K562 (cell line): Measurements from ENCODE around the gene LRRC3C. TPM values are rescaled to one million over a fixed set of nuclear protein-coding genes. Genes with fewer than 3 reads are reported as not detected.

Experiments used
- ATAC-seq: fragments of 200-7000 bp; cut with Tn5 transposase; 3 replicates; pipeline ENCODE4 v1.9.1; 2020; ENCODE audit warnings: moderate library complexity
- BruUV-seq: library from RNA; stranded (reverse); fragments of 400-500 nt; replicated peaks from 2 replicates; lab custom pipeline; 2021; lab: Mats Ljungman, UMichigan
- CTCF ChIA-PET: fragments of 300-600 bp; formaldehyde crosslinking; extraction: SDS; loops from one replicate; lab custom pipeline; 2021; ENCODE audit warnings: low intra/inter-chr PET ratio; lab: Yijun Ruan, JAX
- POLR2A ChIA-PET: fragments of 300-600, 350-650 bp; sonication (Branson Sonifier 250); formaldehyde crosslinking; extraction: SDS; loops from one replicate; lab custom pipeline; 2021; ENCODE audit warnings: antibody characterized with exemption, inconsistent platforms; lab: Yijun Ruan, JAX
- DNase-seq, 4 experiments: peaks; one replicate each; pipeline versions ENCODE4 v3.0.0 to v3.0.0-alpha.2; 2011 to 2018; ENCODE audit warnings: low spot score in 3 of 4, mixed read lengths in 3 of 4; ENCODE audit errors: extremely low read depth in 1 of 4
- FAIRE-seq: peaks from 2 replicates; lab custom pipeline; 2011; peaks lifted over from hg19 to GRCh38; lab: Jason Lieb, UNC
- H2AFZ ChIP-seq: 2 replicates; pipeline ENCODE4 v1.6.0; 2011; ENCODE audit warnings: low read depth, low read length, control low read depth, inconsistent platforms
- H3K27ac ChIP-seq: fragments of 200-600 bp; 3 replicates; pipeline ENCODE4 v1.8.0; 2011; ENCODE audit warnings: low read depth, mild to moderate bottlenecking, control low read depth, inconsistent platforms, low read length, moderate library complexity, mixed read lengths; ENCODE audit errors: extremely low read depth
- H3K27me3 ChIP-seq, 2 experiments: fragments of 300-600 bp in 1 of 2; 2 replicates in 1 of 2; 3 replicates in 1 of 2; pipeline versions ENCODE4 v1.6.0 to v1.8.0; 2011; ENCODE audit warnings: inconsistent platforms in 2 of 2, low read length in 2 of 2, mild to moderate bottlenecking in 1 of 2, mixed read lengths in 1 of 2, moderate library complexity in 1 of 2; ENCODE audit not compliant: control insufficient read depth in 2 of 2, insufficient read depth in 2 of 2
- H3K36me3 ChIP-seq: fragments of 300-600 bp; 3 replicates; pipeline ENCODE4 v1.8.0; 2011; ENCODE audit warnings: mild to moderate bottlenecking, low read length, inconsistent platforms; ENCODE audit not compliant: control insufficient read depth, insufficient read depth
- H3K4me1 ChIP-seq, 2 experiments: fragments of 200-600 bp in 1 of 2; replicated peaks in 1 of 2; 2 replicates in 1 of 2; 3 replicates in 1 of 2; pipeline versions ENCODE4 v1.5.1 to v1.8.0; 2011; ENCODE audit warnings: inconsistent platforms in 2 of 2, low read length in 2 of 2, mild to moderate bottlenecking in 1 of 2, mixed read lengths in 1 of 2, moderate library complexity in 1 of 2; ENCODE audit not compliant: control insufficient read depth in 2 of 2, insufficient read depth in 2 of 2
- H3K4me2 ChIP-seq: 2 replicates; pipeline ENCODE4 v1.6.1; 2011; ENCODE audit warnings: low read length, control low read depth, inconsistent platforms, mixed read lengths; ENCODE audit not compliant: insufficient read depth
- H3K4me3 ChIP-seq: fragments of 200-600 bp; sonication (generic), shearing (Covaris generic); 2 replicates; pipeline ENCODE4 v1.5.1; 2016; ENCODE audit warnings: control low read depth, inconsistent platforms
- H3K79me2 ChIP-seq: fragments of 200-600 bp; 3 replicates; pipeline ENCODE4 v1.8.0; 2011; ENCODE audit warnings: low read length, inconsistent platforms; ENCODE audit not compliant: control insufficient read depth, insufficient read depth
- H3K9ac ChIP-seq, 2 experiments: 2 replicates each; pipeline versions ENCODE4 v1.6.0 to v1.6.1; 2011; ENCODE audit warnings: low read depth in 2 of 2, low read length in 2 of 2, control low read depth in 1 of 2, inconsistent platforms in 1 of 2, mild to moderate bottlenecking in 1 of 2, mixed read lengths in 1 of 2; ENCODE audit not compliant: insufficient read depth in 1 of 2
- H3K9me1 ChIP-seq: one replicate; pipeline ENCODE4 v1.6.0; 2011; ENCODE audit warnings: inconsistent platforms, mild to moderate bottlenecking, low read length, moderate library complexity; ENCODE audit not compliant: control insufficient read depth, insufficient read depth
- H3K9me3 ChIP-seq: replicated peaks from 2 replicates; pipeline ENCODE4 v1.5.1; 2011; ENCODE audit warnings: low read depth, low read length, inconsistent platforms; ENCODE audit not compliant: control insufficient read depth, insufficient read depth
- H4K20me1 ChIP-seq: replicated peaks from 2 replicates; pipeline ENCODE4 v1.6.1; 2011; ENCODE audit warnings: low read length, inconsistent platforms, mixed read lengths; ENCODE audit not compliant: control insufficient read depth, insufficient read depth
- EWSR1 ChIP-seq: fragments of 450-650 bp; IDR thresholded peaks from 2 replicates; pipeline ENCODE4 v1.6.1; 2018; ENCODE audit warnings: borderline replicate concordance, mild to moderate bottlenecking, low read depth, moderate library complexity; ENCODE audit not compliant: partially characterized antibody
- ILF3 ChIP-seq: fragments of 450-650 bp; IDR thresholded peaks from 2 replicates; pipeline ENCODE4 v1.6.1; 2018; ENCODE audit warnings: antibody characterized with exemption, mild to moderate bottlenecking, moderate library complexity, borderline replicate concordance
- IRF9 ChIP-seq: fragments of 450-650 bp; IDR thresholded peaks from 2 replicates; pipeline ENCODE4 v1.6.1; 2016; ENCODE audit warnings: missing biosample characterization, missing genetic modification characterization
- KDM2B ChIP-seq: fragments of 250-450 bp; sonication (Bioruptor Pico); IDR thresholded peaks from 2 replicates; pipeline ENCODE4 v1.8.0; 2021; ENCODE audit warnings: mild to moderate bottlenecking, moderate library complexity
- MAZ ChIP-seq, 2 experiments: fragments of 450-650 bp in 1 of 2; sonication (generic) in 1 of 2; formaldehyde crosslinking; IDR thresholded peaks in 1 of 2; conservative IDR thresholded peaks in 1 of 2; 2 replicates each; pipeline versions ENCODE4 v1.4.0 to v1.5.0; 2020; ENCODE audit warnings: mild to moderate bottlenecking in 1 of 2, missing genetic modification reagents in 1 of 2
- MNT ChIP-seq, 2 experiments: fragments of 450-650 bp; conservative IDR thresholded peaks; 2 replicates each; pipeline ENCODE4 v1.6.1; 2017; ENCODE audit warnings: mild to moderate bottlenecking in 2 of 2, moderate library complexity in 2 of 2
- PHF20 ChIP-seq: fragments of 450-650 bp; IDR thresholded peaks from 2 replicates; pipeline ENCODE4 v1.6.1; 2018; ENCODE audit not compliant: partially characterized antibody
- RBFOX2 ChIP-seq: fragments of 200-400 bp; formaldehyde crosslinking; IDR thresholded peaks from 2 replicates; pipeline ENCODE4 v1.6.1; 2017; ENCODE audit warnings: low read depth, mild to moderate bottlenecking, low read length, moderate library complexity
- SAFB ChIP-seq: fragments of 200-400 bp; formaldehyde crosslinking; IDR thresholded peaks from 2 replicates; pipeline ENCODE4 v1.6.1; 2017; ENCODE audit warnings: low read depth, low read length, borderline replicate concordance
- SMARCC2 ChIP-seq: fragments of 450-650 bp; IDR thresholded peaks from 2 replicates; pipeline ENCODE4 v1.6.1; 2017; ENCODE audit warnings: antibody characterized with exemption, moderate library complexity, mild to moderate bottlenecking, low read depth
- STAT6 ChIP-seq: sonication (generic); formaldehyde crosslinking; IDR thresholded peaks from 2 replicates; pipeline ENCODE4 v1.8.1; 2023; ENCODE audit warnings: mild to moderate bottlenecking, missing genetic modification reagents
- TCF7L2 ChIP-seq: fragments of 150-350 bp; IDR thresholded peaks from 2 replicates; pipeline ENCODE4 v1.6.1; 2016; ENCODE audit warnings: low read depth, mild to moderate bottlenecking, low read length, moderate library complexity
- WGBS: fragments of 100-300 bp; shearing (Covaris generic); methylation state at CpG from one replicate; pipeline ENCODE4 v1.1.6; 2016; ENCODE audit warnings: low coverage, mixed read lengths; ENCODE audit not compliant: insufficient coverage; ENCODE audit errors: missing lambda C conversion rate; 5-methylcytosine and 5-hydroxymethylcytosine counted together
- in situ Hi-C: fragments of 300-500 bp; cut with MboI; formaldehyde crosslinking; loops from 4 replicates; pipeline ENCODE4 v1.15.0; 2018; ENCODE audit warnings: inconsistent platforms, mixed read lengths
- intact Hi-C: fragments of 100-400 bp; cut with micrococcal nuclease; formaldehyde crosslinking; loops from 2 replicates; pipeline ENCODE4 v1.14.2; 2022
- polyA plus RNA-seq, 8 experiments: library from polyadenylated mRNA; depleted of rRNA in 4 of 8; stranded (reverse) in 5 of 8; unstranded in 3 of 8; fragments of >200 nt; fragmentation: Nextera tagmentation in 2 of 8; fragmentation: Illumina TruSeq in 1 of 8; extraction: Ambion mirVana in 2 of 8; extraction: Trizol in 1 of 8; gene quantifications; 2 replicates each; pipeline versions ENCODE4 v1.2.1 to v1.2.3, GENCODE V29; 2011 to 2014; ENCODE audit warnings: inconsistent platforms in 1 of 8, missing spikeins in 1 of 8
- total RNA-seq, 7 experiments: library from RNA; depleted of rRNA in 6 of 7; stranded (reverse); fragments of >200 nt in 6 of 7; fragmentation: Illumina TruSeq in 2 of 7; extraction: Trizol in 2 of 7; gene quantifications; 2 replicates each; pipeline versions ENCODE4 v1.2.1 to v1.2.3, GENCODE V29; 2011 to 2021; ENCODE audit warnings: low replicate concordance in 1 of 7

The LRRC3C gene
- total and polyA plus RNA-seq, 9 of the 15 experiments (the other 6 are each of a cell fraction or from before 2014, with no cell fraction given) = not detected

GRCh38 chr17:39915559-39915958 lies 12.0 kb upstream of the LRRC3C start:
- Histone ChIP-seq H3K4me3 (no peak overlapping the region), H3K9ac (no peak overlapping the region), H4K20me1 (no peaks in the 10 kb centered on the region), H3K4me1 (peaks cover 8 to 12% of the 10 kb centered on the region in 2 experiments; a peak in 4 of 5 replicates), H3K9me1 (no peaks in the 10 kb centered on the region), H3K36me3 (peaks cover 8% of the 10 kb centered on the region; the same call in 1 of the 3 replicates), H2AFZ (no peak overlapping the region), H3K79me2 (no peaks in the 10 kb centered on the region), H3K27ac (no peak overlapping the region), H3K9me3 (no peaks in the 10 kb centered on the region), H3K27me3 (no peaks in the 10 kb centered on the region), H3K4me2 (no peak overlapping the region)
- POLR2A ChIA-PET = interaction anchor here (0.6 to 1.1 kb wide), 3 partner anchors 11 to 13 kb away, joined by 3 to 4 read pairs (median 3); no protein-coding TSS in a partner anchor
- CTCF ChIA-PET = interaction anchor here (0.6 kb wide), 1 partner anchor 643 kb away, joined by 3 read pairs; no protein-coding TSS in a partner anchor
- FAIRE-seq = no peak
- ATAC-seq = no peak
- intact Hi-C loops = no loop called here
- in situ Hi-C loops = no loop called here
- BruUV-seq = no TSS peak
- no peak for DNase-seq
- WGBS = 63% methylated on average over 4 of the region's 4 CpGs
- no peak for TF ChIP-seq SAFB
- no peak for TF ChIP-seq TCF7L2
- TF ChIP-seq MNT (conservative IDR thresholded peaks at IDR 0.05) = no peak
- no peak for TF ChIP-seq RBFOX2
- TF ChIP-seq SMARCC2 = no peak
- no peak for TF ChIP-seq EWSR1
- TF ChIP-seq MAZ (CRISPR knock-in tag; conservative IDR thresholded peaks at IDR 0.05 in 1 of 2, IDR thresholded peaks at IDR 0.05 in 1 of 2) = no peak
- no peak for TF ChIP-seq PHF20
- TF ChIP-seq KDM2B (CRISPR knock-in tag) = no peak
- no peak for TF ChIP-seq STAT6 (CRISPR knock-in tag)
- TF ChIP-seq IRF9 (tag) = no peak
- no peak for TF ChIP-seq ILF3
